Memory B cell (primary cell): ENCODE data around the gene GLYR1.

Source experiments
- ATAC-seq: fragments of 150-1000 bp; cut with Tn5 transposase; 2 replicates; pipeline ENCODE4 v1.10.0; 2021; ENCODE audit warnings: low read depth, mild to moderate bottlenecking, moderate library complexity
- DNase-seq, 2 donors: peaks; one replicate each; pipeline ENCODE4 v3.0.0; 2022; ENCODE audit warnings: low spot score in 2 of 2
- H3K27ac Mint-ChIP-seq: one replicate; pipeline ENCODE4 v1.8.0; 2022; ENCODE audit warnings: mild to moderate bottlenecking, moderate library complexity, mixed read lengths
- H3K27me3 Mint-ChIP-seq: one replicate; pipeline ENCODE4 v1.8.0; 2022; ENCODE audit warnings: mixed read lengths
- H3K36me3 Mint-ChIP-seq: one replicate; pipeline ENCODE4 v1.8.0; 2022; ENCODE audit warnings: mild to moderate bottlenecking, mixed read lengths
- H3K4me1 Mint-ChIP-seq: one replicate; pipeline ENCODE4 v1.8.0; 2022; ENCODE audit warnings: mixed read lengths
- H3K4me3 Mint-ChIP-seq: one replicate; pipeline ENCODE4 v1.8.0; 2022; ENCODE audit warnings: mild to moderate bottlenecking, moderate library complexity, mixed read lengths
- H3K9me3 Mint-ChIP-seq: one replicate; pipeline ENCODE4 v1.8.0; 2022; ENCODE audit warnings: mixed read lengths

Gene GLYR1

GRCh38 chr16:4847774-4848587 is 893 bp upstream of the GLYR1 start:
- DNase-seq = peak; percentile 45 to 73
- H3K27me3 Mint-ChIP-seq = no peaks in the 10 kb centered on the region
- H3K4me1 Mint-ChIP-seq = peaks cover 28% of the 10 kb centered on the region
- peaks cover 7% of the 10 kb centered on the region for H3K36me3 Mint-ChIP-seq
- H3K4me3 Mint-ChIP-seq = peak overlapping the region; percentile 94
- H3K27ac Mint-ChIP-seq = peak overlapping the region; percentile 99
- ATAC-seq = peak; percentile 17
- H3K9me3 Mint-ChIP-seq = no peaks in the 10 kb centered on the region

GRCh38 chr16:4846503-4846900 is 586 bp downstream of the GLYR1 start:
- Mint-ChIP-seq H3K36me3 (peaks cover 7% of the 10 kb centered on the region), H3K4me1 (peaks cover 21% of the 10 kb centered on the region), H3K27ac (peak overlapping the region; percentile 99), H3K9me3 (no peaks in the 10 kb centered on the region), H3K4me3 (peak overlapping the region; percentile 88), H3K27me3 (no peaks in the 10 kb centered on the region)
- DNase-seq (peak in 1 of 2 donors; percentile 20), ATAC-seq (peak; percentile 5)

GRCh38 chr16:4840984-4841383 is 6.1 kb downstream of the GLYR1 start:
- H3K36me3 Mint-ChIP-seq = peaks cover 29% of the 10 kb centered on the region

GRCh38 chr16:4839942-4840341 is 7.1 kb downstream of the GLYR1 start:
- H3K36me3 Mint-ChIP-seq = peaks cover 28% of the 10 kb centered on the region
- peaks cover 4% of the 10 kb centered on the region for H3K4me1 Mint-ChIP-seq
- ATAC-seq (no peak), DNase-seq (no peak)
- no peak overlapping the region for H3K4me3 Mint-ChIP-seq
- H3K9me3 Mint-ChIP-seq = no peaks in the 10 kb centered on the region
- peak overlapping the region; percentile 28 for H3K27ac Mint-ChIP-seq
- no peaks in the 10 kb centered on the region for H3K27me3 Mint-ChIP-seq

More at GRCh38 chr16:4840984-4841383, 6.1 kb downstream of the GLYR1 start:
- Mint-ChIP-seq H3K4me1 (peaks cover 9% of the 10 kb centered on the region), H3K27me3 (no peaks in the 10 kb centered on the region), H3K9me3 (no peaks in the 10 kb centered on the region), H3K4me3 (no peak overlapping the region), H3K27ac (no peak overlapping the region)
- DNase-seq = no peak
- ATAC-seq = no peak

GRCh38 chr16:4837733-4838501 is 9.2 kb downstream of the GLYR1 start:
- Mint-ChIP-seq H3K27ac (peak overlapping the region; percentile 69), H3K4me3 (no peak overlapping the region), H3K9me3 (no peaks in the 10 kb centered on the region), H3K36me3 (peaks cover 23% of the 10 kb centered on the region), H3K4me1 (peaks cover 9% of the 10 kb centered on the region), H3K27me3 (no peaks in the 10 kb centered on the region)
- ATAC-seq (no peak), DNase-seq (no peak)

GRCh38 chr16:4836727-4837126 is 10.4 kb downstream of the GLYR1 start:
- ATAC-seq = no peak
- no peak for DNase-seq
- H3K27me3 Mint-ChIP-seq = no peaks in the 10 kb centered on the region
- H3K4me3 Mint-ChIP-seq = no peak overlapping the region
- peaks cover 13% of the 10 kb centered on the region for H3K4me1 Mint-ChIP-seq
- H3K9me3 Mint-ChIP-seq = no peaks in the 10 kb centered on the region
- no peak overlapping the region for H3K27ac Mint-ChIP-seq
- H3K36me3 Mint-ChIP-seq = peaks cover 28% of the 10 kb centered on the region

- DNase-seq (no peak), ATAC-seq (peak; percentile 69)
- Mint-ChIP-seq H3K9me3 (no peaks in the 10 kb centered on the region), H3K27me3 (no peaks in the 10 kb centered on the region), H3K36me3 (peaks cover 36% of the 10 kb centered on the region), H3K27ac (peak overlapping the region; percentile 89), H3K4me1 (peaks cover 11% of the 10 kb centered on the region), H3K4me3 (no peak overlapping the region)
These were observed 13.5 kb downstream of the GLYR1 start for GRCh38 chr16:4833584-4833983.

- ATAC-seq = peak; percentile 65
- peaks cover 11% of the 10 kb centered on the region for H3K4me1 Mint-ChIP-seq
- H3K9me3 Mint-ChIP-seq = no peaks in the 10 kb centered on the region
- H3K4me3 Mint-ChIP-seq = peak overlapping the region; percentile 44
- H3K27ac Mint-ChIP-seq = peak overlapping the region; percentile 89
- H3K27me3 Mint-ChIP-seq = no peaks in the 10 kb centered on the region
- H3K36me3 Mint-ChIP-seq = peaks cover 37% of the 10 kb centered on the region
- DNase-seq = no peak
These were observed 14.3 kb downstream of the GLYR1 start for GRCh38 chr16:4832698-4833343.

GRCh38 chr16:4831616-4832015 is 15.5 kb downstream of the GLYR1 start:
- Mint-ChIP-seq H3K27me3 (no peaks in the 10 kb centered on the region), H3K27ac (no peak overlapping the region), H3K36me3 (peaks cover 35% of the 10 kb centered on the region), H3K4me3 (no peak overlapping the region), H3K9me3 (no peaks in the 10 kb centered on the region), H3K4me1 (peaks cover 11% of the 10 kb centered on the region)
- ATAC-seq (no peak), DNase-seq (no peak)

- Mint-ChIP-seq H3K4me3 (no peak overlapping the region), H3K27ac (peak overlapping the region; percentile 36), H3K27me3 (no peaks in the 10 kb centered on the region), H3K36me3 (peaks cover 31% of the 10 kb centered on the region), H3K4me1 (peaks cover 9% of the 10 kb centered on the region), H3K9me3 (no peaks in the 10 kb centered on the region)
- DNase-seq (no peak), ATAC-seq (no peak)
These were observed 16.7 kb downstream of the GLYR1 start for GRCh38 chr16:4830408-4830807.

- Mint-ChIP-seq H3K9me3 (no peaks in the 10 kb centered on the region), H3K4me3 (no peak overlapping the region), H3K27ac (no peak overlapping the region), H3K36me3 (peaks cover 41% of the 10 kb centered on the region), H3K4me1 (peaks cover 9% of the 10 kb centered on the region), H3K27me3 (no peaks in the 10 kb centered on the region)
- ATAC-seq (no peak), DNase-seq (no peak)
These were observed 18.3 kb downstream of the GLYR1 start for GRCh38 chr16:4828567-4829321.

- Mint-ChIP-seq H3K4me1 (no peaks in the 10 kb centered on the region), H3K27ac (peak overlapping the region; percentile 14), H3K9me3 (no peaks in the 10 kb centered on the region), H3K27me3 (no peaks in the 10 kb centered on the region), H3K36me3 (peaks cover 41% of the 10 kb centered on the region), H3K4me3 (no peak overlapping the region)
- ATAC-seq (no peak), DNase-seq (no peak)
These were observed 20.1 kb downstream of the GLYR1 start for GRCh38 chr16:4826980-4827379.

- Mint-ChIP-seq H3K4me1 (no peaks in the 10 kb centered on the region), H3K36me3 (peaks cover 42% of the 10 kb centered on the region), H3K9me3 (no peaks in the 10 kb centered on the region), H3K4me3 (no peak overlapping the region), H3K27ac (peak overlapping the region; percentile 14), H3K27me3 (no peaks in the 10 kb centered on the region)
- DNase-seq = no peak
- ATAC-seq = no peak
These were observed 20.6 kb downstream of the GLYR1 start for GRCh38 chr16:4826526-4826925.
